HepG2 (cell line): Measurements from ENCODE around the gene HLCS. TPM values are rescaled to one million over a fixed set of nuclear protein-coding genes. Genes with fewer than 3 reads are reported as not detected.

Experiments
- ATM ChIP-seq: fragments of 450-650 bp; IDR thresholded peaks from 2 replicates; pipeline ENCODE4 v1.7.1; 2017; ENCODE audit warnings: mild to moderate bottlenecking, borderline replicate concordance
- CBX1 ChIP-seq: IDR thresholded peaks from one replicate; pipeline ENCODE4 v1.6.1; 2016; ENCODE audit warnings: antibody characterized with exemption, low read depth
- EEA1 ChIP-seq: sonication (generic); formaldehyde crosslinking; IDR thresholded peaks from 2 replicates; pipeline ENCODE4 v1.5.1; 2020; ENCODE audit warnings: mild to moderate bottlenecking, missing genetic modification reagents, borderline replicate concordance
- GATAD2A ChIP-seq: IDR thresholded peaks from 2 replicates; pipeline ENCODE4 v1.6.1; 2016
- GTF2F1 ChIP-seq: fragments of 150-350 bp; IDR thresholded peaks from 2 replicates; pipeline ENCODE4 v1.6.1; 2014; ENCODE audit warnings: low read length
- HNF4A ChIP-seq: sonication (generic); formaldehyde crosslinking; IDR thresholded peaks from 2 replicates; pipeline ENCODE4 v1.4.0; 2020; ENCODE audit warnings: missing genetic modification reagents
- HOXA9 ChIP-seq: sonication (generic); formaldehyde crosslinking; IDR thresholded peaks from 2 replicates; pipeline ENCODE4 v1.8.1; 2022; ENCODE audit warnings: missing genetic modification reagents, mild to moderate bottlenecking, moderate library complexity, borderline replicate concordance
- KAT7 ChIP-seq: IDR thresholded peaks from 2 replicates; pipeline ENCODE4 v1.6.1; 2018; ENCODE audit warnings: borderline replicate concordance, missing compliant biosample characterization
- KAT8 ChIP-seq: IDR thresholded peaks from 2 replicates; pipeline ENCODE4 v1.6.1; 2016; ENCODE audit warnings: missing genetic modification reagents, missing compliant biosample characterization
- KDM5B ChIP-seq: sonication (generic); formaldehyde crosslinking; IDR thresholded peaks from 2 replicates; pipeline ENCODE4 v1.4.0; 2020; ENCODE audit warnings: missing genetic modification reagents, mild to moderate bottlenecking, borderline replicate concordance
- NR2C2 ChIP-seq: sonication (generic); formaldehyde crosslinking; IDR thresholded peaks from 2 replicates; pipeline ENCODE4 v1.4.0; 2020; ENCODE audit warnings: missing genetic modification reagents, mild to moderate bottlenecking, moderate library complexity, borderline replicate concordance
- PAX8 ChIP-seq: sonication (generic); formaldehyde crosslinking; IDR thresholded peaks from 2 replicates; pipeline ENCODE4 v1.8.0; 2022; ENCODE audit warnings: mild to moderate bottlenecking, missing genetic modification reagents, borderline replicate concordance
- TCF7 ChIP-seq: sonication (generic); IDR thresholded peaks from 2 replicates; pipeline ENCODE4 v1.6.1; 2016; ENCODE audit warnings: antibody characterized with exemption, low read depth
- TEAD3 ChIP-seq: optimal IDR thresholded peaks from 2 replicates; pipeline ENCODE3; 2016; ENCODE audit warnings: borderline replicate concordance
- TSC22D2 ChIP-seq: sonication (generic); formaldehyde crosslinking; IDR thresholded peaks from 2 replicates; pipeline ENCODE4 v1.5.1; 2020; ENCODE audit warnings: missing genetic modification reagents, mild to moderate bottlenecking, borderline replicate concordance
- ZBTB21 ChIP-seq: sonication (generic); formaldehyde crosslinking; IDR thresholded peaks from 2 replicates; pipeline ENCODE4 v1.4.0; 2020; ENCODE audit warnings: missing genetic modification reagents
- ZMAT3 ChIP-seq: sonication (generic); formaldehyde crosslinking; conservative IDR thresholded peaks from 2 replicates; pipeline ENCODE4 v1.7.0; 2021; ENCODE audit warnings: missing genetic modification reagents
- ZNF546 ChIP-seq: sonication (generic); formaldehyde crosslinking; conservative IDR thresholded peaks from 2 replicates; pipeline ENCODE4 v1.8.1; 2023; ENCODE audit warnings: mild to moderate bottlenecking, missing genetic modification reagents
- ZNF652 ChIP-seq: IDR thresholded peaks from 2 replicates; pipeline ENCODE4 v1.6.1; 2016; ENCODE audit warnings: low read depth, borderline replicate concordance
- ZNF749 ChIP-seq: sonication (generic); formaldehyde crosslinking; IDR thresholded peaks from 2 replicates; pipeline ENCODE4 v1.8.0; 2022; ENCODE audit warnings: mild to moderate bottlenecking, missing genetic modification reagents, moderate library complexity, borderline replicate concordance
- ZSCAN21 ChIP-seq: sonication (generic); formaldehyde crosslinking; IDR thresholded peaks from 2 replicates; pipeline ENCODE4 v1.8.0; 2022; ENCODE audit warnings: mild to moderate bottlenecking, missing genetic modification reagents, moderate library complexity, borderline replicate concordance
- polyA plus RNA-seq, 8 experiments: library from polyadenylated mRNA; depleted of rRNA in 3 of 8; stranded (reverse) in 7 of 8; unstranded in 1 of 8; fragments of >200 nt; fragmentation: Illumina TruSeq in 4 of 8; extraction: Trizol in 4 of 8; gene quantifications; 2 replicates each; pipeline versions ENCODE4 v1.2.1 to v1.2.3, GENCODE V29; 2011 to 2016; ENCODE audit warnings: low read depth in 4 of 8, missing spikeins in 1 of 8, mixed read lengths in 1 of 8; ENCODE audit not compliant: insufficient read depth in 1 of 8
- total RNA-seq, 5 experiments: library from RNA; depleted of rRNA; stranded (reverse); fragments of >200 nt; fragmentation: Illumina TruSeq; extraction: Trizol; gene quantifications; 2 replicates each; pipeline ENCODE4 v1.2.3, GENCODE V29; 2016; ENCODE audit warnings: low read depth in 1 of 5
- TF ChIP-seq, protein P1 (sequence below): IDR thresholded peaks from 2 replicates; pipeline ENCODE4 v1.4.0; 2020; ENCODE audit warnings: mild to moderate bottlenecking, missing genetic modification reagents
- TF ChIP-seq, protein P2 (sequence below): sonication (generic); formaldehyde crosslinking; IDR thresholded peaks from 2 replicates; pipeline ENCODE4 v1.4.0; 2020; ENCODE audit warnings: missing genetic modification reagents
- TF ChIP-seq, protein P3 (sequence below): IDR thresholded peaks from 2 replicates; pipeline ENCODE4 v1.6.1; 2012; ENCODE audit warnings: inconsistent platforms

Gene HLCS
- total and polyA plus RNA-seq, 2 of the 13 experiments (the other 11 are each of a cell fraction or from before 2014, with no cell fraction given) = 7.9 to 12.3 TPM

DNA sequence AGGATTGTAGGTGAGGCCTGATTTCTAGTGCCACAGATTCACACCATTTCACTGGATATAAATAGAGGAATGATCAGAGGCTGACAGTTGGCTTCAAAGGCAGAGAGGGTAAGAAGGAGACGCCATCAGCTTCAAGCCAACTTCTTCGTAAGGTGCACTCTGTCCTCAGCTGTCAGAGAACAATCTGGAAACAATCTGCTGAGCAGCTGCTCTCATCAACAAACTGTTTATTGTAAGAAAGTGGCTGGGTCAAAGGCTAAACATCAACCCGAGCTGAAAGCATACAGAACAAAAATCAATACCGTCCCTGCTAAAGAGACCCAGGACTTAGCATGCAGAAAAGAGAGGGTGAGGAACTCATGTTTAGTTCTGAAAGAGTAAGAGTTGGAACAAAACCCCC, 48.2 kb downstream of the HLCS start (continued):
- TF ChIP-seq EEA1 (CRISPR knock-in tag) (no peak), ZSCAN21 (CRISPR knock-in tag) (peak; percentile 41; the same call in 1 of the 2 replicates), KAT7 (CRISPR knock-in tag) (no peak), KAT8 (CRISPR knock-in tag) (no peak), CBX1 (no peak), ATM (no peak), ZMAT3 (CRISPR knock-in tag) (no peak), ZNF652 (CRISPR knock-in tag) (no peak; the same call in 1 of the 2 replicates), KDM5B (CRISPR knock-in tag) (no peak), PAX8 (CRISPR knock-in tag) (no peak), ZNF749 (CRISPR knock-in tag) (0 out of 2 replicates have a peak, but pooled peaks have one; percentile 46), NR2C2 (peak; percentile 56), GATAD2A (CRISPR knock-in tag) (peak; percentile 86), GTF2F1 (no peak), TSC22D2 (CRISPR knock-in tag) (no peak), ZBTB21 (CRISPR knock-in tag) (no peak), HOXA9 (CRISPR knock-in tag) (no peak), ZNF546 (no peak), HNF4A (CRISPR knock-in tag) (peak; percentile 67), TCF7 (no peak), TEAD3 (CRISPR knock-in tag) (peak; percentile 29)
- TF ChIP-seq, protein P1, sequence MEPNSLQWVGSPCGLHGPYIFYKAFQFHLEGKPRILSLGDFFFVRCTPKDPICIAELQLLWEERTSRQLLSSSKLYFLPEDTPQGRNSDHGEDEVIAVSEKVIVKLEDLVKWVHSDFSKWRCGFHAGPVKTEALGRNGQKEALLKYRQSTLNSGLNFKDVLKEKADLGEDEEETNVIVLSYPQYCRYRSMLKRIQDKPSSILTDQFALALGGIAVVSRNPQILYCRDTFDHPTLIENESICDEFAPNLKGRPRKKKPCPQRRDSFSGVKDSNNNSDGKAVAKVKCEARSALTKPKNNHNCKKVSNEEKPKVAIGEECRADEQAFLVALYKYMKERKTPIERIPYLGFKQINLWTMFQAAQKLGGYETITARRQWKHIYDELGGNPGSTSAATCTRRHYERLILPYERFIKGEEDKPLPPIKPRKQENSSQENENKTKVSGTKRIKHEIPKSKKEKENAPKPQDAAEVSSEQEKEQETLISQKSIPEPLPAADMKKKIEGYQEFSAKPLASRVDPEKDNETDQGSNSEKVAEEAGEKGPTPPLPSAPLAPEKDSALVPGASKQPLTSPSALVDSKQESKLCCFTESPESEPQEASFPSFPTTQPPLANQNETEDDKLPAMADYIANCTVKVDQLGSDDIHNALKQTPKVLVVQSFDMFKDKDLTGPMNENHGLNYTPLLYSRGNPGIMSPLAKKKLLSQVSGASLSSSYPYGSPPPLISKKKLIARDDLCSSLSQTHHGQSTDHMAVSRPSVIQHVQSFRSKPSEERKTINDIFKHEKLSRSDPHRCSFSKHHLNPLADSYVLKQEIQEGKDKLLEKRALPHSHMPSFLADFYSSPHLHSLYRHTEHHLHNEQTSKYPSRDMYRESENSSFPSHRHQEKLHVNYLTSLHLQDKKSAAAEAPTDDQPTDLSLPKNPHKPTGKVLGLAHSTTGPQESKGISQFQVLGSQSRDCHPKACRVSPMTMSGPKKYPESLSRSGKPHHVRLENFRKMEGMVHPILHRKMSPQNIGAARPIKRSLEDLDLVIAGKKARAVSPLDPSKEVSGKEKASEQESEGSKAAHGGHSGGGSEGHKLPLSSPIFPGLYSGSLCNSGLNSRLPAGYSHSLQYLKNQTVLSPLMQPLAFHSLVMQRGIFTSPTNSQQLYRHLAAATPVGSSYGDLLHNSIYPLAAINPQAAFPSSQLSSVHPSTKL (CRISPR knock-in tag) = peak; percentile 65; the same call in 1 of the 2 replicates
- TF ChIP-seq, protein P2, sequence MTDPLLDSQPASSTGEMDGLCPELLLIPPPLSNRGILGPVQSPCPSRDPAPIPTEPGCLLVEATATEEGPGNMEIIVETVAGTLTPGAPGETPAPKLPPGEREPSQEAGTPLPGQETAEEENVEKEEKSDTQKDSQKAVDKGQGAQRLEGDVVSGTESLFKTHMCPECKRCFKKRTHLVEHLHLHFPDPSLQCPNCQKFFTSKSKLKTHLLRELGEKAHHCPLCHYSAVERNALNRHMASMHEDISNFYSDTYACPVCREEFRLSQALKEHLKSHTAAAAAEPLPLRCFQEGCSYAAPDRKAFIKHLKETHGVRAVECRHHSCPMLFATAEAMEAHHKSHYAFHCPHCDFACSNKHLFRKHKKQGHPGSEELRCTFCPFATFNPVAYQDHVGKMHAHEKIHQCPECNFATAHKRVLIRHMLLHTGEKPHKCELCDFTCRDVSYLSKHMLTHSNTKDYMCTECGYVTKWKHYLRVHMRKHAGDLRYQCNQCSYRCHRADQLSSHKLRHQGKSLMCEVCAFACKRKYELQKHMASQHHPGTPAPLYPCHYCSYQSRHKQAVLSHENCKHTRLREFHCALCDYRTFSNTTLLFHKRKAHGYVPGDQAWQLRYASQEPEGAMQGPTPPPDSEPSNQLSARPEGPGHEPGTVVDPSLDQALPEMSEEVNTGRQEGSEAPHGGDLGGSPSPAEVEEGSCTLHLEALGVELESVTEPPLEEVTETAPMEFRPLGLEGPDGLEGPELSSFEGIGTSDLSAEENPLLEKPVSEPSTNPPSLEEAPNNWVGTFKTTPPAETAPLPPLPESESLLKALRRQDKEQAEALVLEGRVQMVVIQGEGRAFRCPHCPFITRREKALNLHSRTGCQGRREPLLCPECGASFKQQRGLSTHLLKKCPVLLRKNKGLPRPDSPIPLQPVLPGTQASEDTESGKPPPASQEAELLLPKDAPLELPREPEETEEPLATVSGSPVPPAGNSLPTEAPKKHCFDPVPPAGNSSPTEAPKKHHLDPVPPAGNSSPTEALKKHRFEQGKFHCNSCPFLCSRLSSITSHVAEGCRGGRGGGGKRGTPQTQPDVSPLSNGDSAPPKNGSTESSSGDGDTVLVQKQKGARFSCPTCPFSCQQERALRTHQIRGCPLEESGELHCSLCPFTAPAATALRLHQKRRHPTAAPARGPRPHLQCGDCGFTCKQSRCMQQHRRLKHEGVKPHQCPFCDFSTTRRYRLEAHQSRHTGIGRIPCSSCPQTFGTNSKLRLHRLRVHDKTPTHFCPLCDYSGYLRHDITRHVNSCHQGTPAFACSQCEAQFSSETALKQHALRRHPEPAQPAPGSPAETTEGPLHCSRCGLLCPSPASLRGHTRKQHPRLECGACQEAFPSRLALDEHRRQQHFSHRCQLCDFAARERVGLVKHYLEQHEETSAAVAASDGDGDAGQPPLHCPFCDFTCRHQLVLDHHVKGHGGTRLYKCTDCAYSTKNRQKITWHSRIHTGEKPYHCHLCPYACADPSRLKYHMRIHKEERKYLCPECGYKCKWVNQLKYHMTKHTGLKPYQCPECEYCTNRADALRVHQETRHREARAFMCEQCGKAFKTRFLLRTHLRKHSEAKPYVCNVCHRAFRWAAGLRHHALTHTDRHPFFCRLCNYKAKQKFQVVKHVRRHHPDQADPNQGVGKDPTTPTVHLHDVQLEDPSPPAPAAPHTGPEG (CRISPR knock-in tag) = no peak
- TF ChIP-seq, protein P3, sequence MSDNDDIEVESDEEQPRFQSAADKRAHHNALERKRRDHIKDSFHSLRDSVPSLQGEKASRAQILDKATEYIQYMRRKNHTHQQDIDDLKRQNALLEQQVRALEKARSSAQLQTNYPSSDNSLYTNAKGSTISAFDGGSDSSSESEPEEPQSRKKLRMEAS = peak; percentile 46
